H1 (cell line): ENCODE measurements around the gene FGF23. TPM values are rescaled to one million over a fixed set of nuclear protein-coding genes. Genes with fewer than 3 reads are reported as not detected.
"Not testable (repeated sequence)": the region's sequence is repeated elsewhere in the genome, so short reads cannot be mapped to it uniquely, and the experiment has no call there.

Experiments used
- CTCF ChIA-PET: fragments of 300-600 bp; sonication (Branson Sonifier 250); formaldehyde crosslinking; loops from one replicate; lab custom pipeline; 2021; ENCODE audit not compliant: partially characterized antibody; lab: Charles Lee
- POLR2A ChIA-PET: fragments of 300-600 bp; sonication (Branson Sonifier 250); formaldehyde crosslinking; loops from one replicate; lab custom pipeline; 2021; ENCODE audit warnings: inconsistent platforms; ENCODE audit not compliant: partially characterized antibody; lab: Charles Lee
- DNase-seq, 2 experiments: peaks; one replicate each; pipeline versions ENCODE4 v3.0.0 to v3.0.0-alpha.2; 2010 to 2022; ENCODE audit warnings: low spot score in 2 of 2, low read depth in 1 of 2, mixed read lengths in 1 of 2
- FAIRE-seq: peaks from 2 replicates; lab custom pipeline; 2011; peaks lifted over from hg19 to GRCh38; lab: Jason Lieb, UNC
- H2AFZ ChIP-seq: 2 replicates; pipeline ENCODE4 v1.8.1; 2012; ENCODE audit warnings: low read length, inconsistent platforms
- H2AK5ac ChIP-seq: 2 replicates; pipeline ENCODE4 v1.6.1; 2013; ENCODE audit warnings: low read depth, low read length
- H2BK120ac ChIP-seq: replicated peaks from 2 replicates; pipeline ENCODE3; 2013; ENCODE audit warnings: low read depth, low read length, inconsistent platforms
- H2BK12ac ChIP-seq: 2 replicates; pipeline ENCODE4 v1.6.1; 2013; ENCODE audit warnings: low read depth, low read length
- H2BK15ac ChIP-seq: 2 replicates; pipeline ENCODE4 v1.6.1; 2013; ENCODE audit warnings: low read length
- H2BK20ac ChIP-seq: 2 replicates; pipeline ENCODE4 v1.6.1; 2013; ENCODE audit warnings: low read length
- H2BK5ac ChIP-seq: 2 replicates; pipeline ENCODE4 v1.6.1; 2013; ENCODE audit warnings: low read depth, low read length
- H3K14ac ChIP-seq: 2 replicates; pipeline ENCODE4 v1.6.1; 2013; ENCODE audit warnings: inconsistent platforms; ENCODE audit not compliant: insufficient read length
- H3K18ac ChIP-seq: 2 replicates; pipeline ENCODE4 v1.6.1; 2013; ENCODE audit warnings: low read length; ENCODE audit errors: extremely low read depth
- H3K23ac ChIP-seq: 2 replicates; pipeline ENCODE4 v1.6.1; 2013; ENCODE audit warnings: inconsistent platforms; ENCODE audit not compliant: insufficient read length
- H3K23me2 ChIP-seq: 2 replicates; pipeline ENCODE4 v1.6.1; 2013; ENCODE audit warnings: low read depth, low read length
- H3K27ac ChIP-seq: 2 replicates; pipeline ENCODE4 v1.6.1; 2011; ENCODE audit warnings: low read depth, low read length, inconsistent platforms
- H3K27me3 ChIP-seq, 4 experiments: replicated peaks in 1 of 4; 1 replicate in 1 of 4; 2 replicates in 3 of 4; pipeline versions ENCODE4 v1.6.1 to v1.8.1; 2011 to 2013; ENCODE audit warnings: low read length in 3 of 4, mild to moderate bottlenecking in 3 of 4, inconsistent platforms in 2 of 4, mixed read lengths in 2 of 4, moderate library complexity in 1 of 4; ENCODE audit not compliant: control insufficient read depth in 3 of 4, insufficient read depth in 3 of 4; ENCODE audit errors: extremely low read depth in 1 of 4
- H3K36me3 ChIP-seq, 4 experiments: 2 replicates each; pipeline versions ENCODE4 v1.6.1 to v1.8.1; 2011 to 2013; ENCODE audit warnings: mild to moderate bottlenecking in 4 of 4, low read length in 3 of 4, moderate library complexity in 2 of 4, control low read depth in 1 of 4, inconsistent platforms in 1 of 4; ENCODE audit not compliant: insufficient read depth in 4 of 4, control insufficient read depth in 2 of 4
- H3K4ac ChIP-seq: replicated peaks from 2 replicates; pipeline ENCODE3; 2013; ENCODE audit warnings: low read length, low read depth, mixed read lengths, inconsistent platforms; ENCODE audit not compliant: insufficient read length
- H3K4me1 ChIP-seq, 4 experiments: replicated peaks in 1 of 4; 1 replicate in 1 of 4; 2 replicates in 3 of 4; pipeline versions ENCODE4 v1.6.1 to v1.8.1; 2011 to 2013; ENCODE audit warnings: low read length in 3 of 4, inconsistent platforms in 2 of 4, mixed read lengths in 1 of 4; ENCODE audit not compliant: insufficient read depth in 4 of 4, control insufficient read depth in 3 of 4
- H3K4me2 ChIP-seq, 2 experiments: 2 replicates each; pipeline versions ENCODE4 v1.6.1 to v1.8.1; 2011 to 2013; ENCODE audit warnings: low read depth in 2 of 2, low read length in 2 of 2, control low read depth in 1 of 2, inconsistent platforms in 1 of 2, mild to moderate bottlenecking in 1 of 2; ENCODE audit not compliant: insufficient read depth in 1 of 2
- H3K4me3 ChIP-seq, 4 experiments: fragments of 200-600, 300-600 bp in 1 of 4; sonication (generic), shearing (Covaris generic), sonication (Bioruptor Twin) in 1 of 4; 2 replicates each; pipeline versions ENCODE4 v1.5.1 to v1.8.1; 2011 to 2016; ENCODE audit warnings: low read length in 4 of 4, low read depth in 3 of 4, control low read depth in 2 of 4, inconsistent platforms in 2 of 4, mild to moderate bottlenecking in 2 of 4, mixed read lengths in 1 of 4, moderate library complexity in 1 of 4; ENCODE audit not compliant: insufficient read depth in 2 of 4; ENCODE audit errors: extremely low read depth in 1 of 4
- H3K56ac ChIP-seq: replicated peaks from 2 replicates; pipeline ENCODE3; 2013; ENCODE audit warnings: low read depth, mild to moderate bottlenecking, mixed read lengths, low read length, inconsistent platforms; ENCODE audit not compliant: insufficient read length
- H3K79me1 ChIP-seq: 2 replicates; pipeline ENCODE4 v1.6.1; 2013; ENCODE audit warnings: low read depth, low read length, control low read depth
- H3K79me2 ChIP-seq, 2 experiments: 2 replicates each; pipeline versions ENCODE4 v1.6.1 to v1.8.1; 2012 to 2013; ENCODE audit warnings: low read length in 2 of 2, mild to moderate bottlenecking in 2 of 2, inconsistent platforms in 1 of 2; ENCODE audit not compliant: insufficient read depth in 2 of 2, control insufficient read depth in 1 of 2
- H3K9ac ChIP-seq, 4 experiments: replicated peaks in 1 of 4; 1 replicate in 1 of 4; 2 replicates in 3 of 4; pipeline versions ENCODE4 v1.6.1 to v1.8.1; 2011 to 2013; ENCODE audit warnings: low read depth in 3 of 4, low read length in 3 of 4, control low read depth in 2 of 4, mild to moderate bottlenecking in 2 of 4, moderate library complexity in 2 of 4, inconsistent platforms in 1 of 4; ENCODE audit errors: extremely low read depth in 1 of 4
- H3K9me3 ChIP-seq, 2 experiments: 2 replicates each; pipeline versions ENCODE4 v1.6.1 to v1.8.1; 2012 to 2013; ENCODE audit warnings: mild to moderate bottlenecking in 2 of 2, moderate library complexity in 2 of 2, control low read depth in 1 of 2, inconsistent platforms in 1 of 2, low read depth in 1 of 2, low read length in 1 of 2, mixed read lengths in 1 of 2; ENCODE audit not compliant: insufficient read depth in 2 of 2
- H4K20me1 ChIP-seq, 2 experiments: replicated peaks in 1 of 2; 2 replicates each; pipeline versions ENCODE3 to v1.8.1; 2011 to 2013; ENCODE audit warnings: inconsistent platforms in 2 of 2, low read length in 2 of 2, mild to moderate bottlenecking in 1 of 2; ENCODE audit not compliant: insufficient read depth in 2 of 2, control insufficient read depth in 1 of 2
- H4K5ac ChIP-seq: 2 replicates; pipeline ENCODE4 v1.6.1; 2013; ENCODE audit warnings: low read length, low read depth, mixed read lengths, inconsistent platforms; ENCODE audit not compliant: insufficient read length
- H4K8ac ChIP-seq: 2 replicates; pipeline ENCODE4 v1.8.0; 2013; ENCODE audit warnings: mild to moderate bottlenecking, moderate library complexity, low read length, inconsistent platforms; ENCODE audit not compliant: insufficient read depth; ENCODE audit errors: extremely low read depth
- H4K91ac ChIP-seq: replicated peaks from 2 replicates; pipeline ENCODE3; 2013; ENCODE audit warnings: low read length, mixed read lengths, inconsistent platforms; ENCODE audit not compliant: insufficient read length
- BRCA1 ChIP-seq: IDR thresholded peaks from 2 replicates; pipeline ENCODE4 v1.6.1; 2012; ENCODE audit warnings: low read depth, low read length, improper control_type of control experiment
- TEAD4 ChIP-seq: IDR thresholded peaks from 2 replicates; pipeline ENCODE4 v1.6.1; 2012; ENCODE audit warnings: low read depth, low read length, inconsistent platforms, mixed read lengths
- YY1 ChIP-seq: IDR thresholded peaks from 2 replicates; pipeline ENCODE4 v1.6.1; 2011; ENCODE audit warnings: low read depth, mild to moderate bottlenecking, low read length
- WGBS, 2 experiments: shearing (Covaris generic) in 1 of 2; methylation state at CpG; one replicate each; pipeline versions ENCODE4 v1.1.6 to v1.1.7; 2013 to 2015; ENCODE audit warnings: low lambda C conversion rate in 2 of 2, mixed read lengths in 2 of 2, inconsistent platforms in 1 of 2, low coverage in 1 of 2, missing lambda C conversion rate in 1 of 2; ENCODE audit not compliant: insufficient replicate concordance in 2 of 2, insufficient coverage in 1 of 2, insufficient read length in 1 of 2; ENCODE audit errors: extremely low coverage in 1 of 2, missing lambda C conversion rate in 1 of 2; 5-methylcytosine and 5-hydroxymethylcytosine counted together
- polyA plus RNA-seq, 7 experiments: library from polyadenylated mRNA; depleted of rRNA in 3 of 7; stranded (reverse) in 5 of 7; unstranded in 2 of 7; fragments of >200 nt in 5 of 7; fragments of 200-250 nt in 2 of 7; gene quantifications; 1 replicate in 5 of 7; 2 replicates in 1 of 7; 4 replicates in 1 of 7; pipeline versions ENCODE4 v1.2.1 to v1.2.3, GENCODE V29; 2011 to 2013; ENCODE audit warnings: missing spikeins in 2 of 7, mixed read lengths in 2 of 7
- total RNA-seq: library from RNA; stranded (reverse); fragmentation: NEBNext Ultra II Directional; extraction: Animal tissue kit (Norgen Biotek cat#: 25700); gene quantifications from 2 replicates; pipeline ENCODE4 v1.2.1, GENCODE V29; 2021
- TF ChIP-seq, protein P1 (sequence below): IDR thresholded peaks from 2 replicates; pipeline ENCODE4 v1.6.1; 2011; ENCODE audit warnings: low read depth, mild to moderate bottlenecking, low read length; ENCODE audit not compliant: insufficient read depth

The FGF23 gene
- total and polyA plus RNA-seq, 2 of the 8 experiments (the other 6 are each of a cell fraction or from before 2014, with no cell fraction given) = 0.35 to 0.67 TPM

DNA sequence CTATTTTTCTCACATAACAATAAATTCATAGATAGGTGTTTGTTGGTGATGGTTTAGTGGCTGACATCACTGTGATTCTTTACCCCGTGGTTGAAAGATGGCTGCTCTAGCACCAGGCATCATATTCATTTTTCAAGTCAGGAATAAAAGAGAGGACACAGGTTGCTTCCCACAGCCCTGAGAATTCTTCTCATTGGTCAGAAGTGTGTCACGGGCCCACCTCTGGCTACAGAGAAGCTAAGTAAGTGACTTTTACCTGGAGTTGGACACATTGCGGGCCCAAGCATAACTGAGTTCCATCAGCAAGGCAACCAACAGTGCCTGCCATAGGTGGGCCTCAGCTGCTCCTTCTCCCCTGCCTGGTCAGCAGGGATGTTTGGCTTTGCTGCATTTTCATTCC, 27.6 kb upstream of the FGF23 start (continued):
- no peak for TF ChIP-seq YY1
- no peak for TF ChIP-seq BRCA1
- no peak for TF ChIP-seq TEAD4
- TF ChIP-seq, protein P1, sequence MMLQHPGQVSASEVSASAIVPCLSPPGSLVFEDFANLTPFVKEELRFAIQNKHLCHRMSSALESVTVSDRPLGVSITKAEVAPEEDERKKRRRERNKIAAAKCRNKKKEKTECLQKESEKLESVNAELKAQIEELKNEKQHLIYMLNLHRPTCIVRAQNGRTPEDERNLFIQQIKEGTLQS = no peak
- TF ChIP-seq, all 59 proteins: peak for 0

DNA sequence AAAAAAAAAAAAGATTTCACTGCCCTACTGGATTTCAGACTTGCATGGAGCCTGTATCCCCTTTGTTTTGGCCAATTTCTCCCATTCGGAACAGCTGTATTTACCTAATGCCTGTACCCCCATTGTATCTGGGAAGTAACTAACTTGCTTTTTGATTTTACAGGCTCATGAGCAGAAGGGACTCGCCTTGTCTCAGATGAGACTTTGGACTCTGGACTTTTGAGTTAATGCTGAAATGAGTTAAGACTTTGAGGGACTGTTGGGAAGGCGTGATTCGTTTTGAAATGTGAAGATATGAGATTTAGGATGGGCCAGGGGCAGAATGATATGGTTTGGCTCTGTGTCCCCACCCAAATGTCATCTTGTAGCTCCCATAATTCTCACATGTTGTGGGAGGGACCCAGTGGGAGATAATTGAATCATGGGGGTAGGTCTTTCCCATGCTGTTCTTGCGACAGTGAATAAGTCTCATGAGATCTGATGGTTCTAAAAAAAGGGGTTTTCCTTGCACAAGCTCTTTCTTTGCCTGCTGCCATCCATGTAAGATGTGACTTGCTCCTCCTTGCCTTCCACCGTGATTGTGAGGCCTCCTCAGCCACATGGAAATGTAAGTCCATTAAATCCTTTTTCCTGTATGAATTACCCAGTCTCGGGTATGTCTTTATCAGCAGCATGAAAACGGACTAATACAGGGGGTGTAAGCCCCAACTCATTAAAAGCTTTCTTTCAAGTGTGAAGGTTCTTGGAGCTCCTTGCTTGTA, 25.5 kb upstream of the FGF23 start:
- H2BK12ac ChIP-seq, H3K79me1 ChIP-seq, H4K91ac ChIP-seq, DNase-seq, H3K23ac ChIP-seq, H2BK15ac ChIP-seq, H2BK5ac ChIP-seq, H3K14ac ChIP-seq, H4K5ac ChIP-seq, H3K9ac ChIP-seq, H2AFZ ChIP-seq, H2BK120ac ChIP-seq, H3K4me3 ChIP-seq, H2AK5ac ChIP-seq, H3K9me3 ChIP-seq, H3K56ac ChIP-seq, H3K27me3 ChIP-seq, H3K4ac ChIP-seq, H4K20me1 ChIP-seq, FAIRE-seq, H3K27ac ChIP-seq, H3K4me1 ChIP-seq, H3K18ac ChIP-seq, H4K8ac ChIP-seq, H3K23me2 ChIP-seq, H2BK20ac ChIP-seq, H3K36me3 ChIP-seq, H3K4me2 ChIP-seq, H3K79me2 ChIP-seq: not testable (repeated sequence)
- CTCF ChIA-PET = interaction anchor here (0.7 to 1.4 kb wide), 3 partner anchors 17 to 31 kb away, joined by 3 to 5 read pairs (median 3); no protein-coding TSS in a partner anchor
- POLR2A ChIA-PET = interaction anchor here (0.6 to 1.0 kb wide), 2 partner anchors 13 to 26 kb away, joined by 3 read pairs; partner anchors contain the start of gene FGF23
- 93% methylated on average over 8 of the region's 8 CpGs; no CpG with 5 or more reads in 1 of the 2 experiments for WGBS, 2 experiments
